ENCODE results near the gene LMX1A.

The LMX1A gene

DNA sequence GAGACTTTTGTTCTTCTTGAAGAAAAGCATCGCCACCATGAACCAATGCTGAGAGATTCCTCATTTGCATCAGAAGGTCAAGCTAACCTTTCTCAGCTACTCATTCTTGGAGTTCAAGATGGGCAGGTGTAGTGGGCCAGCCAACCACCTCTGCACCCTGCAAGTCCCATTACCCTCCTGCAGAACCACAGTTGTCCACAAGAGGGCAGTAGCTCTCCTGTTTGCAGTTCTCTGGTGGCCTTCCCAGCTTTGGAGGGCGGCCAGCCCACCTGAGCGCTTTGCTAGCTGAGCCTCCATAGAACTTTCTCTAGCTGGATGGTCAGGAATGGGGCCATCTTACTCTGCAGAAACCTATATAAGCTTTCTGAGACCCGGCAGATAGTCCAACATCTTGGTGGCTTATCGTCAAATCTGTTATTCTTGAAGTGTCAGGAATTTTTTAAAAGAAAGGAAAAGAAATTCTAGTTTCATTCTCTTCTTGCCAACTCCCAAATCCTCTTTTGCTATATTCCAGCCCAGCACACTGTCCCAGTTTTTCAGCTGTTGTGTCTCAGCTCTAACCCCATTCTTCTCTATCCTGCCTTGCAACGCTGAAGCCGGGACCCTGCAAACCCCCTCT lies 11.0 kb upstream of the LMX1A start:
- peak; percentile 77 for DNase-seq (ENCODE audit: low read depth)

- DNase-seq (ENCODE audit: low read depth) = no peak
Observed at GRCh38 chr1:165365341-165365740, 8.8 kb upstream of the LMX1A start.

- no peak for DNase-seq (ENCODE audit: low read depth)
Observed at GRCh38 chr1:165364568-165365133, 8.1 kb upstream of the LMX1A start.

DNA sequence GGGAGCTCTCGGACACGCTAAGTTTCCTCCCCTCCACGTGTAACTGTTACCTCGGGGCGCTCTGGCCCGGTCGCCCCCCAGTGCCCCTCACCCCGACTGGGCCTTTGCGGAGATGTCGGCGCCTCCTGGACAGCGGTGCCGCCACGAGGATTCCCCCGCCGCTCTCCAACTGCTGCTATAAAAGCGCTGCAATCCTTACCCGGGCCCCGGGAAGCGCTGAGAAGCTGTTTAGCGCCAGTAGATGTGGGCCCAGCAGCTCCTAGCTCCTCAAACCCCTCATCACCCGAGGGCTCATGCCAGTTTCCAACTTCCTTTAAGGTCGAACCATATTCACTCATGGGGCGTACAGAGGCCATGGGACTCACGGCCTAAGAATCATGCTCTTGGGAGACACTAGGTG lies 361 bp upstream of the LMX1A start:
- DNase-seq (ENCODE audit: low read depth) = no peak

DNA sequence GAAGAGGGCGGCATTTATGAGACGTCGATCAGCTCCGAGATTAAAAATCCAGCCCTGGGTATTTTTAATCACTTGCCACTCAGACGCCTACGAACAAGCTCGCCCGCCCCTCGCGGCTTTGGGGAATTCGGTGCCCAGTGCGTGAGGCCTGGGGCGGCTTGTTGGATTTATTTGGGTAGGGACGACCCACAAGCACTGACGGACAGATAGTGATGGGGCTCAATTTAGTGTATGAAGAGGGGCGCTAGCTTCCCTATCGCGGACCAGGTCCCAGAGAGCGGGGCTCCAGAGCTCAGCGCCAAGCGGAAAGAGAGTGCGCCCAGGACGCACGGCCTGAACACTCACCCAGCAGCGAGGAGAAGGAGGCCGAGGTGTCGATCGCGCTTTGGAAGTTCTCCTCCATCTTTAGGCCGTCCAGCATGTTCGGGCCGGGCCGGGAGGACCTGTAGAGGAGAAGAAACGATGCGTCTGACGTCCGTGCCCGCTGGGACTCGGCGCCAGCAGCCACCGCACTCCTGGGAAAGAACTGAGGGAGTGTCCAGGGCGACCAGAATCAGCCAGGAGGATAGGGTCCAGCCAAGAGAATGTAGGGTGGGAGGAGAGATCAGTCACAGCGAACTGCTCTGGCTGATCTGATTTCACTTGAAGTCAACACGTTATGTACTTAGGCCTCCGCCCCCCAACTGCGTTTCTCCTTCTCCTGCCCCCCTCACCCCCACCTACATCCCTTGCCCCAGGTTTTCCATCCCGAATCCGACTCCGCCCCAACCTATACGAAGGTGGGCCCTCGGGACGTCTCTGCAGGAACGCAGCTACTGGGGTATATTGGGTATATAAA lies 1.2 kb downstream of the LMX1A start:
- no peak for DNase-seq (ENCODE audit: low read depth)

DNA sequence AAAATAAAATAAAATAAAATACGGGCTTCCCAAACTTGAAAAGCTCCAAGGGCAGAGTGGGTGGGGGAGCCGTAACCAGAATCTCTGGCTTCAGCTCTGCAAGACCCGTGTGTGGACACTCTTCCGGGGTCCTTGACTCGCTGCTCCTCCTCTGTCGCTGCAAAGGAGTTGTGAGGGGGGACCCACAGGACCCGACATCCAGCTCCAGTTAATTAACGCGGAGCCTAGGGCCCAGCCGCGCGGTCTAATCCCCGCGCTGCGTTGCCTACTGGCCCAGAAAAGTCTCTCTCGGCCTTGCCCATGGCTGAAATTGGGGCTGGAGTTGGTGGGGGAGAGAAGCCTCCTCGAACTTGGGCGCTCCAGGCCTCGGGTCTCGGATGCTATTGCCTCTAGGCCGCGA lies 1.8 kb downstream of the LMX1A start:
- no peak for DNase-seq (ENCODE audit: low read depth)

DNA sequence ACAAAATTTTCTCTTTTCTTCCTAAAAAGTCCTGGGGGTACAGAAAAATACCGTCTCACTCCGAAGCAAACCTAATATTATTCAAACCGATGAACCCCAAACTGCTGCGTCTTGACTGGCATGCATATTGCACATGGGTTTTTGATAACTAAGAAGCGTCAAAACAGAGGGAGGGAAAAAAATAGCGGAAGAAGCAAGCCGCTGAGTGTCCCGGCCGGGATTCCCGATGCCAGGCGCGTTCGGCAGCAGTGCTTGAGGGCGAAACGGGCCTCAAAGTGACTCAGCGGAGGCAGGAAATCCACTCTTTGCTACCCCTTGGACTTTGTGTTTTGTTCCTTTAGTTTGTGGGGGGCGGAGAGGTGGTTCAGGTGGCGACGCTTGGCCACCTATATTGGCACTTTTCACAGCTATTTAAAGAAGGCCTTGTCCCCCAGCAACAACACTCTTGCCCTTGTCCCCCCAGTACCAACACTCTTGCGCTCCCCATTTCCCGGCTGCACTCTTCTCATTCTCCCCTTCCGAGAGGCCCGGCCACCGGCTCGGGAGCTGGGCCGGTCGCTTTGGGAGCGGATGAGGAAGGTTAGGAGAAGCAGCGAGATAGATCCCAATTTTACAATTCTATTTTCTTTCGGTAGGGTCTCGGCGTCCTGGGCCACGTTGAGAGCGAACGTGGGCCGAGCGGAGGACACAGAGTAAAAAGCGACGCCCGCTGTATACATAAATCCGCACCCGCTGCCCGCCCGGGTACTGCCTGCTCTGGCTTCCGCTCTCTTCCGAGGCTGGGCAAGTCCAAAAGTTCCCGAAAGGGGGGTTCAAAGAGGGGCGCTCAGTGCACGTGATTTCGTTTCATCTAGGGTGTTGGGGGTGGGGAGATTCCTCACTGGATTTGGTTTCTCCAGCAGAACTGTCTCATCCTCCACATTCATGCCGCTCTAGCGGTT lies 2.5 kb downstream of the LMX1A start:
- no peak for DNase-seq (ENCODE audit: low read depth)

- no peak for DNase-seq (ENCODE audit: low read depth)
Observed at GRCh38 chr1:165352442-165353293, 3.8 kb downstream of the LMX1A start.

DNA sequence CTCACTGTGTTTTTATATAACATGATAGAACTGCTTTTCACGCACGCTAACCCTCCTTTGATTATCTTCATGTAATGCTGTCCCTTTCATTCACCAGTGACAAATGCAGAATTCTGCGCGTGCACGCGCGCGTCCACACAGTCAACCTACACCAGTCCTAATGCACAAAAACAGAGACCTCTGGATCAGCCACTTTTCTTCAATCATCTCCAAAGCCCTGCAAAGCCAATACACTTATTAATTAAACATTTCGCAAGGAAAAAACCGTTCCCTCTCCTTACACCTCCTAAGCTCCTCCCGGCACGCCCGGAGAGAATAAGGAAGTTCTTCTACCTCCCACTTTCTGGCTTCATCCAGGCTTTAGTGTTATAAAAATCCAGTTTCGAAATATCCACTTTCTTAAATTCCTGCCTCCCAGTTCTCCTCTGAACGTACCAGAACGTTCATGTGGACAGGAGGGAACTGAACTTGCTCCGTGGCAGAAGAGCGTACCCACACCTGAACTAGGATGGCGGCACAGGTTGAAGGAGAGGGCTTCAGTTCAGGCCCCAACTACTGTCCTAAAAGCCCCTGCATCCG lies 4.6 kb downstream of the LMX1A start:
- no peak for DNase-seq (ENCODE audit: low read depth)

DNA sequence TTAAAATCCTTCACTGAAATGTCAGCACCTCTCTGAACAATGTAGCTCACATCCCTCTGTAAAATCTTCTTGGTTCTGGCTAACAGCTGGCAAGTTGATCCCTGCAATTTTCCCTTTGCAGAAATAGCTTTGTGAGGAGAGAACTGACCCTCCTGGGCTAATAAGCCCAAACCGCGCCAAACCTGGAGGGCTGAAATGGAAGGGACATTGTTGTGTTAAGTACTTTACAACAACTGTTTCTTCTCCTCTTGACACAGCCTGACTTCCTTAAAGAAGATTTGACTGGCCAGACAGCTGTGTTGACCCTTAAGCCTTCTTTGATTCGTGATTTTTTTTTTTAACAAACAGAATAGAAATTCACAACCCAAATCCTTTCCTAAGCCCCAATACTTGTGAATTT lies 5.7 kb downstream of the LMX1A start:
- DNase-seq (ENCODE audit: low read depth) = no peak

- DNase-seq (ENCODE audit: low read depth) = no peak
Observed at GRCh38 chr1:165345502-165345901, 11.0 kb downstream of the LMX1A start.

- no peak for DNase-seq (ENCODE audit: low read depth)
Observed at GRCh38 chr1:165344736-165345135, 11.8 kb downstream of the LMX1A start.

DNA sequence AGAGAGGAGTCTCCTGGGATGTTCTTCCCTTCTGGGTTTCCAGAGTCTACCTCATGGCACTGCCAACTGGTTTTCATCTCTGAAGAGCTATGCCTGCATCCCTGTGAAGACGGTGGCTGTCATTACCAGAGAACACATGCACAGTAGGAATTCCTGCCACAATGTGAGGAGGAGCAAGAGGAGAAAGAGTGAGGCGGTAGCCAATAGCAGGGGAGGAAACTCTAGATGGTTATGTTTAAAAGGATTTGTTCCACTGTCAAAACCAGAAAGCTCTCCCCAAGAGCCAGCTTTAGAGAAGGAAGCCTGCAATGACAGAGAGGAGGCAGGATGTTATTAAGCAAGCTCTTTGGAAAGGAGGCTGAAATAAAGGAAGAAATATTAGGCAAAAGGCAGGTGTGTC lies 12.3 kb downstream of the LMX1A start:
- no peak for DNase-seq (ENCODE audit: low read depth)

DNA sequence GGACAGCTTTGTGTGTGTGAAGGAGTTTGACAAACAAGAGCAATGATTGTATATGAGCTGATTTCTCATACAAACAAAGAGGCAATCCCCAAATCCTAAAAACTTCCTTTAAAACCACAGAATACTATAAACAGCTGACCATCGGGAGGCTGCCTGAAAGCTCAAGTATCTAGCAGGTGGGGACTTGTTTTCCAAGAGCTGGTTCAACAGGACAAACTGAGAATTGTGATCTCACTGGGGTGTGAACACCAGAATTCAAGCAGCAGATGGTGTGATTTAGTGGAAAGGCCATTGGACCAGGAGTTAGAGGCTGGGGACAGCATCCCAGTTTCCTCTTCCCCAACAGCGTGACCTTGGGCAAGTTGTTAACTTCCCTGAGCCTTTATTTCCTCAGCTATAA lies 13.9 kb downstream of the LMX1A start:
- DNase-seq (ENCODE audit: low read depth) = no peak

DNA sequence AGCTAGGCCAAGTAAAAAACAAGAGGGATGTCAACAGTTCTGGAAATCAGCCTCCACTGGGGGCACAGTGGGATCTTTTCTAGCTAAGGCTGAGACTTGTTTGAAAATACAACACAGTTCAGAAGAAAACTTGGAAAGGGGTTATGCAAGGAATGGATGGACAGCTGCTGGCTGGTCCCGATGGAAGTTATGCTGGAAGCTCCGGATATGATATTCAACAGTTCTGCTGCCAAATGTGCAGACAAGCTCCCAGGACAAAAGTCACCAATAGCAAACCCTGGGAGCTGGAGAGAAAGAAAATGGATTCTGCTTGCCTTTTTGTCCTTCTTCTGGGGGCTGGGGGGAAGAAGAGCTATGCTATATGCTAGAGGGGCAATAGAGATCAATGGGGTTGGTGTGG lies 14.3 kb downstream of the LMX1A start:
- no peak for DNase-seq (ENCODE audit: low read depth)

DNA sequence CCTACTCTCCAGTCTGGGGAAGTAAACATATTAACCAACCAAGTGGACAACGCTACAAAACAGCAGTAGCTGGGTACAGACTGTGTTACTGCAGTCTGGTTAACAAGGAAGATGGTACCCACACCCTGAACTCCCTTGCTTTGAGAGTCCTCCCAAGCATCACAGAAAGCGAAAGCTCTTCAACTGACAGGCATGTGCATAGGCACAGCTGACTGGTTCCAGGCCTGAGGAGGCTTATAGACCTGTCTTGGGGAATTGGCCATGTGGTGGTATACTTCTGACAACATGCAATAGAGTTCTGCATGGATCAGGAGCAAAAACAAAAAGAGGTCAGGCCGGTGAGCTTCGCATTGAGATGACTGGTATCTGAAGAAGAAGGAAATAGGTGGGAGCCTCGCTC lies 17.4 kb downstream of the LMX1A start:
- DNase-seq (ENCODE audit: low read depth) = no peak

- no peak for DNase-seq (ENCODE audit: low read depth)
Observed at GRCh38 chr1:165330483-165330882, 26.0 kb downstream of the LMX1A start.

DNA sequence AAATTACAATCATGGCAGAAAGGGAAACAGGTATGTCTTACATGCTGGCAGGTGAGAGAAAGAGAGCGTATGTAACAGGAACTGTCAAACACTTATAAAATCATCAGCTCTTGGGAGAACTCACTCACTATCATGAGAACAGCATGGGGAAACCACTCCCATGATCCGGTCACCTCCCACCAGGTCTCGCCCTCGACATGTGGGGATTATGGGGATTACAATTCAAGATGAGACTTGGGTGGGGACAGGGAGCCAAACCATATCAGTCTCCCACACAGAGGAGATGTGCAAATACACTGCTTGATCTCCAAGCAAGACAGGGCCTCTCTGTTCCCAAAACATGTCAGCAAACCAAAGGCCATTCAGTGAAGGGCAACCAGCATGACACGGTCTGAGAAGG lies 27.4 kb downstream of the LMX1A start:
- no peak for DNase-seq (ENCODE audit: low read depth)

- no peak for DNase-seq (ENCODE audit: low read depth)
Observed at GRCh38 chr1:165328136-165328535, 28.4 kb downstream of the LMX1A start.

- DNase-seq (ENCODE audit: low read depth) = no peak
Observed at GRCh38 chr1:165327538-165327937, 29.0 kb downstream of the LMX1A start.

All from CMK (cell line).